A549 (cell line): ENCODE data around the gene LRRC3. TPM values are rescaled to one million over a fixed set of nuclear protein-coding genes. Genes with fewer than 3 reads are reported as not detected.

ENCODE experiments used
- ATAC-seq, 2 experiments: fragments of 200-7000 bp in 1 of 2; fragments of >200 bp in 1 of 2; cut with Nextera tagmentation in 1 of 2; cut with Tn5 transposase in 1 of 2; 3 replicates each; pipeline versions ENCODE4 v1.8.0 to v1.9.1; 2018 to 2020; ENCODE audit warnings: mild to moderate bottlenecking in 1 of 2, moderate library complexity in 1 of 2
- CTCF ChIA-PET: fragments of 300-600 bp; sonication (Branson Sonifier 250); formaldehyde crosslinking; extraction: SDS; loops from one replicate; lab custom pipeline; 2021; ENCODE audit warnings: antibody characterized with exemption, inconsistent platforms; lab: Yijun Ruan, JAX
- POLR2A ChIA-PET: fragments of 350-600 bp; formaldehyde crosslinking; extraction: SDS; loops from one replicate; lab custom pipeline; 2021; ENCODE audit warnings: antibody characterized with exemption, inconsistent platforms; lab: Yijun Ruan, JAX
- DNase-seq, 2 experiments: peaks; one replicate each; pipeline versions ENCODE4 v3.0.0 to v3.0.0-alpha.2; 2011 to 2016; ENCODE audit warnings: low read depth in 1 of 2, low spot score in 1 of 2
- FAIRE-seq: peaks from 2 replicates; lab custom pipeline; 2011; peaks lifted over from hg19 to GRCh38; lab: Jason Lieb, UNC
- H3K27ac ChIP-seq, 2 experiments: fragments of >200 bp; sonication (Bioruptor Twin); formaldehyde crosslinking; 3 replicates each; pipeline ENCODE4 v1.5.1; 2016 to 2017
- H3K4me1 ChIP-seq: fragments of >200 bp; sonication (Bioruptor Twin); formaldehyde crosslinking; 3 replicates; pipeline ENCODE4 v1.6.1; 2016
- H3K4me2 ChIP-seq: fragments of >200 bp; sonication (Bioruptor Twin); formaldehyde crosslinking; 3 replicates; pipeline ENCODE4 v1.6.1; 2016
- H3K4me3 ChIP-seq: fragments of >200 bp; sonication (Bioruptor Twin); formaldehyde crosslinking; 3 replicates; pipeline ENCODE4 v1.5.1; 2016
- H3K9me3 ChIP-seq: fragments of >200 bp; sonication (Bioruptor Twin); formaldehyde crosslinking; 3 replicates; pipeline ENCODE4 v1.6.1; 2016
- CBX8 ChIP-seq: fragments of 200-600 bp; sonication (generic); IDR thresholded peaks from 2 replicates; pipeline ENCODE4 v1.6.1; 2016
- CHD2 ChIP-seq: fragments of 150-350 bp; IDR thresholded peaks from 2 replicates; pipeline ENCODE4 v1.6.1; 2014; ENCODE audit warnings: low read length; ENCODE audit not compliant: partially characterized antibody
- CHD4 ChIP-seq: fragments of 200-600 bp; sonication (generic); IDR thresholded peaks from 2 replicates; pipeline ENCODE4 v1.6.1; 2016; ENCODE audit warnings: antibody characterized with exemption, mild to moderate bottlenecking, borderline replicate concordance
- EHF ChIP-seq: fragments of 250-450 bp; sonication (Bioruptor Pico); IDR thresholded peaks from 2 replicates; pipeline ENCODE4 v1.5.0; 2020; ENCODE audit warnings: mild to moderate bottlenecking
- EP300 ChIP-seq, 2 experiments: fragments of >200 bp; sonication (Bioruptor Twin); formaldehyde crosslinking; IDR thresholded peaks; 2 replicates in 1 of 2; 3 replicates in 1 of 2; pipeline ENCODE4 v1.6.1; 2016 to 2017
- ESRRA ChIP-seq: fragments of 150-350 bp; IDR thresholded peaks from 2 replicates; pipeline ENCODE4 v1.6.1; 2014; ENCODE audit warnings: mild to moderate bottlenecking, low read length, borderline replicate concordance
- HMGXB4 ChIP-seq: fragments of 250-450 bp; sonication (Bioruptor Pico); IDR thresholded peaks from 2 replicates; pipeline ENCODE4 v1.5.0; 2021; ENCODE audit warnings: mild to moderate bottlenecking, moderate library complexity, borderline replicate concordance
- HOXA7 ChIP-seq: fragments of 250-450 bp; sonication (Bioruptor Pico); IDR thresholded peaks from 2 replicates; pipeline ENCODE4 v1.5.0; 2020; ENCODE audit warnings: mild to moderate bottlenecking, moderate library complexity
- HOXB5 ChIP-seq: fragments of 250-450 bp; sonication (Bioruptor Pico); IDR thresholded peaks from 2 replicates; pipeline ENCODE4 v1.5.0; 2020; ENCODE audit warnings: mild to moderate bottlenecking, moderate library complexity
- KDM5A ChIP-seq: fragments of 200-600 bp; sonication (generic); IDR thresholded peaks from 2 replicates; pipeline ENCODE4 v1.6.1; 2016; ENCODE audit warnings: antibody characterized with exemption, mild to moderate bottlenecking
- MAZ ChIP-seq: fragments of 150-350 bp; IDR thresholded peaks from 2 replicates; pipeline ENCODE4 v1.6.1; 2014; ENCODE audit warnings: antibody characterized with exemption, low read depth, low read length, borderline replicate concordance
- NFE2L2 ChIP-seq: fragments of 150-350 bp; conservative IDR thresholded peaks from 2 replicates; pipeline ENCODE4 v1.6.1; 2014; ENCODE audit warnings: low read length
- NPAS2 ChIP-seq: fragments of 250-450 bp; sonication (Bioruptor Pico); IDR thresholded peaks from 2 replicates; pipeline ENCODE4 v1.8.0; 2022; ENCODE audit warnings: mild to moderate bottlenecking, moderate library complexity, borderline replicate concordance
- PBX3 ChIP-seq: IDR thresholded peaks from 2 replicates; pipeline ENCODE4 v1.6.1; 2012
- POLR2AphosphoS2 ChIP-seq: conservative IDR thresholded peaks from 2 replicates; pipeline ENCODE4 v1.6.1; 2012; ENCODE audit warnings: low read length, improper control_type of control experiment, inconsistent platforms
- RCOR1 ChIP-seq: fragments of 150-350 bp; IDR thresholded peaks from 2 replicates; pipeline ENCODE4 v1.6.1; 2014; ENCODE audit warnings: antibody characterized with exemption, low read length, low read depth
- RNF2 ChIP-seq: fragments of 200-600 bp; sonication (generic); IDR thresholded peaks from 2 replicates; pipeline ENCODE4 v1.6.1; 2016; ENCODE audit warnings: low read depth, mild to moderate bottlenecking, antibody characterized with exemption, moderate library complexity, borderline replicate concordance
- TFCP2L1 ChIP-seq: fragments of 250-450 bp; sonication (Bioruptor Pico); IDR thresholded peaks from 2 replicates; pipeline ENCODE4 v1.5.0; 2021; ENCODE audit warnings: mild to moderate bottlenecking
- ZC3H11A ChIP-seq: fragments of 450-650 bp; IDR thresholded peaks from 2 replicates; pipeline ENCODE4 v1.6.1; 2014; ENCODE audit warnings: antibody characterized with exemption, mild to moderate bottlenecking
- ZFP36 ChIP-seq: fragments of 450-650 bp; IDR thresholded peaks from 2 replicates; pipeline ENCODE4 v1.6.1; 2014; ENCODE audit warnings: borderline replicate concordance; ENCODE audit not compliant: partially characterized antibody
- ZSCAN20 ChIP-seq: fragments of 250-450 bp; sonication (Bioruptor Pico); IDR thresholded peaks from 2 replicates; pipeline ENCODE4 v1.8.0; 2022; ENCODE audit warnings: mild to moderate bottlenecking, moderate library complexity
- WGBS: methylation state at CpG from one replicate; pipeline ENCODE4 v1.1.6; 2017; ENCODE audit errors: missing lambda C conversion rate; 5-methylcytosine and 5-hydroxymethylcytosine counted together
- polyA plus RNA-seq, 4 experiments: library from polyadenylated mRNA; depleted of rRNA in 3 of 4; stranded (reverse); fragments of >200 nt; fragmentation: RNase III in 1 of 4; extraction: RNeasy Plus Mini Kit Qiagen cat#74134 plus additional on column Dnase treatment in 1 of 4; gene quantifications; 2 replicates in 3 of 4; 3 replicates in 1 of 4; pipeline ENCODE4 v1.2.3, GENCODE V29; 2011 to 2017

The LRRC3 gene
- polyA plus RNA-seq, 2 of the 4 experiments (the other 2 are of a cell fraction): 0.59 to 1.1 TPM

GRCh38 chr21:44477131-44477530, 21.8 kb downstream of the LRRC3 start:
- H3K4me3 ChIP-seq: no peak overlapping the region
- H3K27ac ChIP-seq: no peak overlapping the region
- ATAC-seq: no peak
- no peaks in the 10 kb centered on the region for H3K9me3 ChIP-seq
- no peaks in the 10 kb centered on the region for H3K4me1 ChIP-seq
- 54% methylated on average over 6 of the region's 8 CpGs for whole genome bisulfite sequencing
- no peak overlapping the region for H3K4me2 ChIP-seq
- ChIA-PET CTCF (no interaction called here), POLR2A (no interaction called here)
- DNase-seq: no peak
- no peak for FAIRE-seq
- no peak for TF ChIP-seq ZFP36
- no peak for TF ChIP-seq CBX8
- no peak for TF ChIP-seq PBX3
- no peak for TF ChIP-seq KDM5A
- TF ChIP-seq NFE2L2: no peak
- TF ChIP-seq HMGXB4 (CRISPR knock-in tag): no peak
- TF ChIP-seq POLR2AphosphoS2: no peak
- no peak for TF ChIP-seq ZSCAN20 (CRISPR knock-in tag)
- TF ChIP-seq ESRRA: no peak
- no peak for TF ChIP-seq RCOR1
- TF ChIP-seq HOXB5 (CRISPR knock-in tag): no peak
- no peak for TF ChIP-seq NPAS2
- no peak for TF ChIP-seq HOXA7 (CRISPR knock-in tag)
- TF ChIP-seq RNF2: no peak
- no peak for TF ChIP-seq CHD2
- no peak for TF ChIP-seq MAZ
- no peak for TF ChIP-seq CHD4
- TF ChIP-seq TFCP2L1 (CRISPR knock-in tag): no peak

- DNase-seq (no peak), ATAC-seq (no peak), FAIRE-seq (no peak)
- no peaks in the 10 kb centered on the region for H3K9me3 ChIP-seq
- CTCF ChIA-PET: no interaction called here
- no peak overlapping the region for H3K27ac ChIP-seq
- H3K4me3 ChIP-seq: no peak overlapping the region
- POLR2A ChIA-PET: no interaction called here
- H3K4me2 ChIP-seq: no peak overlapping the region
- TF ChIP-seq HMGXB4 (CRISPR knock-in tag): no peak
- no peak for TF ChIP-seq EHF (CRISPR knock-in tag)
- TF ChIP-seq ZFP36: no peak
- TF ChIP-seq EP300 (IDR thresholded peaks at IDR 0.05): no peak
- TF ChIP-seq ZC3H11A: no peak
- no peak for TF ChIP-seq MAZ
- no peaks in the 10 kb centered on the region for H3K4me1 ChIP-seq
- 33% methylated on average over 3 of the region's 7 CpGs for WGBS
Observed at GRCh38 chr21:44477712-44478111, 22.4 kb downstream of the LRRC3 start.
